ENCODE measurements around the gene NOP9.

NOP9 gene

GRCh38 chr14:24267516-24267915 lies 32.1 kb upstream of the NOP9 start:
- DNase-seq, result no peak
- Histone ChIP-seq H3K36me3 (no peaks in the 10 kb centered on the region), H3K9me3 (ENCODE audit: severe bottlenecking) (no peaks in the 10 kb centered on the region), H3K4me3 (ENCODE audit: low read depth, low read length) (no peak overlapping the region), H3K27me3 (ENCODE audit: insufficient read depth, low read depth, severe bottlenecking) (no peaks in the 10 kb centered on the region), H3K27ac (no peak overlapping the region)
- no peak for TF ChIP-seq CTCF (IDR thresholded peaks at IDR 0.05; ENCODE audit: low read depth, low read length)

- no peak for TF ChIP-seq CTCF (IDR thresholded peaks at IDR 0.05; ENCODE audit: low read depth, low read length)
- DNase-seq, result no peak
- no peaks in the 10 kb centered on the region for H3K27me3 ChIP-seq (ENCODE audit: insufficient read depth, low read depth, severe bottlenecking)
- H3K4me3 ChIP-seq (ENCODE audit: low read depth, low read length), result no peak overlapping the region
- H3K9me3 ChIP-seq (ENCODE audit: severe bottlenecking), result no peaks in the 10 kb centered on the region
- H3K36me3 ChIP-seq, result no peaks in the 10 kb centered on the region
- no peak overlapping the region for H3K27ac ChIP-seq
These were observed 31.4 kb upstream of the NOP9 start for GRCh38 chr14:24268225-24268624.

- TF ChIP-seq CTCF (IDR thresholded peaks at IDR 0.05; ENCODE audit: low read depth, low read length), result no peak
- no peaks in the 10 kb centered on the region for H3K9me3 ChIP-seq (ENCODE audit: severe bottlenecking)
- H3K27ac ChIP-seq, result no peak overlapping the region
- no peak overlapping the region for H3K4me3 ChIP-seq (ENCODE audit: low read depth, low read length)
- H3K36me3 ChIP-seq, result no peaks in the 10 kb centered on the region
- no peak for DNase-seq
- H3K27me3 ChIP-seq (ENCODE audit: insufficient read depth, low read depth, severe bottlenecking), result no peaks in the 10 kb centered on the region
These were observed 30.3 kb upstream of the NOP9 start for GRCh38 chr14:24269368-24269767.

- Histone ChIP-seq H3K27me3 (ENCODE audit: insufficient read depth, low read depth, severe bottlenecking) (no peaks in the 10 kb centered on the region), H3K9me3 (ENCODE audit: severe bottlenecking) (no peaks in the 10 kb centered on the region), H3K36me3 (no peaks in the 10 kb centered on the region), H3K4me3 (ENCODE audit: low read depth, low read length) (no peak overlapping the region), H3K27ac (no peak overlapping the region)
- no peak for DNase-seq
- no peak for TF ChIP-seq CTCF (IDR thresholded peaks at IDR 0.05; ENCODE audit: low read depth, low read length)
These were observed 29.6 kb upstream of the NOP9 start for GRCh38 chr14:24269910-24270536.

GRCh38 chr14:24270537-24271133 lies 29.0 kb upstream of the NOP9 start:
- Histone ChIP-seq H3K9me3 (ENCODE audit: severe bottlenecking) (no peaks in the 10 kb centered on the region), H3K27me3 (ENCODE audit: insufficient read depth, low read depth, severe bottlenecking) (no peaks in the 10 kb centered on the region), H3K4me3 (ENCODE audit: low read depth, low read length) (peak overlapping the region; percentile 65), H3K27ac (peak overlapping the region; percentile 94), H3K36me3 (no peaks in the 10 kb centered on the region)
- DNase-seq, result no peak
- no peak for TF ChIP-seq CTCF (IDR thresholded peaks at IDR 0.05; ENCODE audit: low read depth, low read length)
